K562 (cell line): Measurements from ENCODE around the gene IL15. TPM values are rescaled to one million over a fixed set of nuclear protein-coding genes. Genes with fewer than 3 reads are reported as not detected.
"Not testable (repeated sequence)": the region's sequence is repeated elsewhere in the genome, so short reads cannot be mapped to it uniquely, and the experiment has no call there.

Source experiments
- ATAC-seq: fragments of 200-7000 bp; cut with Tn5 transposase; 3 replicates; pipeline ENCODE4 v1.9.1; 2020; ENCODE audit warnings: moderate library complexity
- BruUV-seq: library from RNA; stranded (reverse); fragments of 400-500 nt; replicated peaks from 2 replicates; lab custom pipeline; 2021; lab: Mats Ljungman, UMichigan
- CTCF ChIA-PET: fragments of 300-600 bp; formaldehyde crosslinking; extraction: SDS; loops from one replicate; lab custom pipeline; 2021; ENCODE audit warnings: low intra/inter-chr PET ratio; lab: Yijun Ruan, JAX
- POLR2A ChIA-PET: fragments of 300-600, 350-650 bp; sonication (Branson Sonifier 250); formaldehyde crosslinking; extraction: SDS; loops from one replicate; lab custom pipeline; 2021; ENCODE audit warnings: antibody characterized with exemption, inconsistent platforms; lab: Yijun Ruan, JAX
- DNase-seq, 4 experiments: peaks; one replicate each; pipeline versions ENCODE4 v3.0.0 to v3.0.0-alpha.2; 2011 to 2018; ENCODE audit warnings: low spot score in 3 of 4, mixed read lengths in 3 of 4; ENCODE audit errors: extremely low read depth in 1 of 4
- FAIRE-seq: peaks from 2 replicates; lab custom pipeline; 2011; peaks lifted over from hg19 to GRCh38; lab: Jason Lieb, UNC
- H2AFZ ChIP-seq: 2 replicates; pipeline ENCODE4 v1.6.0; 2011; ENCODE audit warnings: low read depth, low read length, control low read depth, inconsistent platforms
- H3K27ac ChIP-seq: fragments of 200-600 bp; 3 replicates; pipeline ENCODE4 v1.8.0; 2011; ENCODE audit warnings: low read depth, mild to moderate bottlenecking, control low read depth, inconsistent platforms, low read length, moderate library complexity, mixed read lengths; ENCODE audit errors: extremely low read depth
- H3K27me3 ChIP-seq, 2 experiments: fragments of 300-600 bp in 1 of 2; 2 replicates in 1 of 2; 3 replicates in 1 of 2; pipeline versions ENCODE4 v1.6.0 to v1.8.0; 2011; ENCODE audit warnings: inconsistent platforms in 2 of 2, low read length in 2 of 2, mild to moderate bottlenecking in 1 of 2, mixed read lengths in 1 of 2, moderate library complexity in 1 of 2; ENCODE audit not compliant: control insufficient read depth in 2 of 2, insufficient read depth in 2 of 2
- H3K36me3 ChIP-seq: fragments of 300-600 bp; 3 replicates; pipeline ENCODE4 v1.8.0; 2011; ENCODE audit warnings: mild to moderate bottlenecking, low read length, inconsistent platforms; ENCODE audit not compliant: control insufficient read depth, insufficient read depth
- H3K4me1 ChIP-seq, 2 experiments: fragments of 200-600 bp in 1 of 2; replicated peaks in 1 of 2; 2 replicates in 1 of 2; 3 replicates in 1 of 2; pipeline versions ENCODE4 v1.5.1 to v1.8.0; 2011; ENCODE audit warnings: inconsistent platforms in 2 of 2, low read length in 2 of 2, mild to moderate bottlenecking in 1 of 2, mixed read lengths in 1 of 2, moderate library complexity in 1 of 2; ENCODE audit not compliant: control insufficient read depth in 2 of 2, insufficient read depth in 2 of 2
- H3K4me2 ChIP-seq: 2 replicates; pipeline ENCODE4 v1.6.1; 2011; ENCODE audit warnings: low read length, control low read depth, inconsistent platforms, mixed read lengths; ENCODE audit not compliant: insufficient read depth
- H3K4me3 ChIP-seq: fragments of 200-600 bp; sonication (generic), shearing (Covaris generic); 2 replicates; pipeline ENCODE4 v1.5.1; 2016; ENCODE audit warnings: control low read depth, inconsistent platforms
- H3K79me2 ChIP-seq: fragments of 200-600 bp; 3 replicates; pipeline ENCODE4 v1.8.0; 2011; ENCODE audit warnings: low read length, inconsistent platforms; ENCODE audit not compliant: control insufficient read depth, insufficient read depth
- H3K9ac ChIP-seq, 2 experiments: 2 replicates each; pipeline versions ENCODE4 v1.6.0 to v1.6.1; 2011; ENCODE audit warnings: low read depth in 2 of 2, low read length in 2 of 2, control low read depth in 1 of 2, inconsistent platforms in 1 of 2, mild to moderate bottlenecking in 1 of 2, mixed read lengths in 1 of 2; ENCODE audit not compliant: insufficient read depth in 1 of 2
- H3K9me1 ChIP-seq: one replicate; pipeline ENCODE4 v1.6.0; 2011; ENCODE audit warnings: inconsistent platforms, mild to moderate bottlenecking, low read length, moderate library complexity; ENCODE audit not compliant: control insufficient read depth, insufficient read depth
- H3K9me3 ChIP-seq: replicated peaks from 2 replicates; pipeline ENCODE4 v1.5.1; 2011; ENCODE audit warnings: low read depth, low read length, inconsistent platforms; ENCODE audit not compliant: control insufficient read depth, insufficient read depth
- H4K20me1 ChIP-seq: replicated peaks from 2 replicates; pipeline ENCODE4 v1.6.1; 2011; ENCODE audit warnings: low read length, inconsistent platforms, mixed read lengths; ENCODE audit not compliant: control insufficient read depth, insufficient read depth
- WGBS: fragments of 100-300 bp; shearing (Covaris generic); methylation state at CpG from one replicate; pipeline ENCODE4 v1.1.6; 2016; ENCODE audit warnings: low coverage, mixed read lengths; ENCODE audit not compliant: insufficient coverage; ENCODE audit errors: missing lambda C conversion rate; 5-methylcytosine and 5-hydroxymethylcytosine counted together
- in situ Hi-C: fragments of 300-500 bp; cut with MboI; formaldehyde crosslinking; loops from 4 replicates; pipeline ENCODE4 v1.15.0; 2018; ENCODE audit warnings: inconsistent platforms, mixed read lengths
- intact Hi-C: fragments of 100-400 bp; cut with micrococcal nuclease; formaldehyde crosslinking; loops from 2 replicates; pipeline ENCODE4 v1.14.2; 2022
- polyA plus RNA-seq, 8 experiments: library from polyadenylated mRNA; depleted of rRNA in 4 of 8; stranded (reverse) in 5 of 8; unstranded in 3 of 8; fragments of >200 nt; fragmentation: Nextera tagmentation in 2 of 8; fragmentation: Illumina TruSeq in 1 of 8; extraction: Ambion mirVana in 2 of 8; extraction: Trizol in 1 of 8; gene quantifications; 2 replicates each; pipeline versions ENCODE4 v1.2.1 to v1.2.3, GENCODE V29; 2011 to 2014; ENCODE audit warnings: inconsistent platforms in 1 of 8, missing spikeins in 1 of 8
- total RNA-seq, 7 experiments: library from RNA; depleted of rRNA in 6 of 7; stranded (reverse); fragments of >200 nt in 6 of 7; fragmentation: Illumina TruSeq in 2 of 7; extraction: Trizol in 2 of 7; gene quantifications; 2 replicates each; pipeline versions ENCODE4 v1.2.1 to v1.2.3, GENCODE V29; 2011 to 2021; ENCODE audit warnings: low replicate concordance in 1 of 7
- TF ChIP-seq, protein P1 (sequence below): IDR thresholded peaks from 3 replicates; pipeline ENCODE4 v1.6.1; 2011; ENCODE audit warnings: borderline replicate concordance, mild to moderate bottlenecking, moderate library complexity; ENCODE audit not compliant: insufficient read length; ENCODE audit errors: extremely low read depth

The IL15 gene
- total and polyA plus RNA-seq, 9 of the 15 experiments (the other 6 are each of a cell fraction or from before 2014, with no cell fraction given): 0.13 to 0.50 (median 0.34) TPM

DNA sequence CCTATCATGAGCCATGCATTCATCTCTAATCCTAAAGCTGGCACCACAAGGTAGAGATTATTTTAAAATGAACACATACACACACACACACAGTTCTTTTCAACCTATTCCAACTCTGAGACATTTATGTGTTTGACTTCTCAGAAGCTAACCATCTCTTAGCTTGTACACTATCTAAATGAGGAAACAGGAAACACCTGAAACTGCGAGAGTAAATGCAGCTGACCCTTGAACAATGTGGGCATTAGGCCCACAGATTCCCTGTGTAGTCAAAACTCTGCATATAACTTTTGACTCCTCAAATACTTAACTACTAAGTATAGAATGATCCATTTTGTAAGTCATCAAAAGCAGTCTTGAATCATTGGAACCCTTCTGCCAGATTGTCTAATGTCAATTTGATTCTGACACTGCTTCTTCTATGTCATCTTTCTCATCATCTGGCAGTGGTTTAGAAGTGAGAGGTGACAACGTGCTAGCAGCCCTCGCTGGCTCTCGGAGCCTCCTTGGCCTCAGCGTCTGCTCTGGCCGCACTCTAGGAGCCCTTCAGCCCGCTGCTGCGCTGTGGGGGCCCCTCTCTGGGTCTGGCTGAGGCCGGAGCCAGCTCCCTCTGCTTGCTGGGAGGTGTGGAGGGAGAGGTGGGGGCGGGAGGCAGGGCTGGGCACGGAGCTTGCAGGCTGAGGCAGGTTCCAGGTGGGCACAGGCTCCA is 21.4 kb upstream of the IL15 start (continued):
- TF ChIP-seq, protein P1, sequence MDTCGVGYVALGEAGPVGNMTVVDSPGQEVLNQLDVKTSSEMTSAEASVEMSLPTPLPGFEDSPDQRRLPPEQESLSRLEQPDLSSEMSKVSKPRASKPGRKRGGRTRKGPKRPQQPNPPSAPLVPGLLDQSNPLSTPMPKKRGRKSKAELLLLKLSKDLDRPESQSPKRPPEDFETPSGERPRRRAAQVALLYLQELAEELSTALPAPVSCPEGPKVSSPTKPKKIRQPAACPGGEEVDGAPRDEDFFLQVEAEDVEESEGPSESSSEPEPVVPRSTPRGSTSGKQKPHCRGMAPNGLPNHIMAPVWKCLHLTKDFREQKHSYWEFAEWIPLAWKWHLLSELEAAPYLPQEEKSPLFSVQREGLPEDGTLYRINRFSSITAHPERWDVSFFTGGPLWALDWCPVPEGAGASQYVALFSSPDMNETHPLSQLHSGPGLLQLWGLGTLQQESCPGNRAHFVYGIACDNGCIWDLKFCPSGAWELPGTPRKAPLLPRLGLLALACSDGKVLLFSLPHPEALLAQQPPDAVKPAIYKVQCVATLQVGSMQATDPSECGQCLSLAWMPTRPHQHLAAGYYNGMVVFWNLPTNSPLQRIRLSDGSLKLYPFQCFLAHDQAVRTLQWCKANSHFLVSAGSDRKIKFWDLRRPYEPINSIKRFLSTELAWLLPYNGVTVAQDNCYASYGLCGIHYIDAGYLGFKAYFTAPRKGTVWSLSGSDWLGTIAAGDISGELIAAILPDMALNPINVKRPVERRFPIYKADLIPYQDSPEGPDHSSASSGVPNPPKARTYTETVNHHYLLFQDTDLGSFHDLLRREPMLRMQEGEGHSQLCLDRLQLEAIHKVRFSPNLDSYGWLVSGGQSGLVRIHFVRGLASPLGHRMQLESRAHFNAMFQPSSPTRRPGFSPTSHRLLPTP: no peak

- H3K36me3 ChIP-seq, DNase-seq, H3K4me1 ChIP-seq, ATAC-seq, H3K27me3 ChIP-seq, H3K9ac ChIP-seq, CTCF ChIA-PET, H3K4me3 ChIP-seq, H3K9me1 ChIP-seq, H4K20me1 ChIP-seq, H3K27ac ChIP-seq, intact Hi-C loops, BruUV-seq, H3K9me3 ChIP-seq, H2AFZ ChIP-seq, FAIRE-seq, in situ Hi-C loops, H3K4me2 ChIP-seq, H3K79me2 ChIP-seq: not testable (repeated sequence)
- POLR2A ChIA-PET: interaction anchor here (0.7 kb wide), 1 partner anchor 242 kb away, joined by 3 read pairs; no protein-coding TSS in a partner anchor
- 3% methylated on average over 8 of the region's 8 CpGs for WGBS
Measured at GRCh38 chr4:141615587-141615918, 20.8 kb upstream of the IL15 start.
